SU-DHL-6 (cell line): ENCODE results near the gene SFTPB.

Experiments used
- EZH2phosphoT487 ChIP-seq: fragments of 200-600 bp; sonication (generic), shearing (Covaris generic); conservative IDR thresholded peaks from 2 replicates; pipeline ENCODE4 v1.6.1; 2018; ENCODE audit warnings: mild to moderate bottlenecking, antibody characterized with exemption, low read length, moderate library complexity, mixed read lengths
- TF ChIP-seq, protein P1 (sequence below): fragments of 200-600 bp; sonication (generic); IDR thresholded peaks from one replicate; pipeline ENCODE4 v1.5.1; 2017; ENCODE audit warnings: antibody characterized with exemption, mild to moderate bottlenecking, low read length, moderate library complexity; ENCODE audit not compliant: insufficient read depth, poor library complexity, severe bottlenecking

- TF ChIP-seq, protein P1, sequence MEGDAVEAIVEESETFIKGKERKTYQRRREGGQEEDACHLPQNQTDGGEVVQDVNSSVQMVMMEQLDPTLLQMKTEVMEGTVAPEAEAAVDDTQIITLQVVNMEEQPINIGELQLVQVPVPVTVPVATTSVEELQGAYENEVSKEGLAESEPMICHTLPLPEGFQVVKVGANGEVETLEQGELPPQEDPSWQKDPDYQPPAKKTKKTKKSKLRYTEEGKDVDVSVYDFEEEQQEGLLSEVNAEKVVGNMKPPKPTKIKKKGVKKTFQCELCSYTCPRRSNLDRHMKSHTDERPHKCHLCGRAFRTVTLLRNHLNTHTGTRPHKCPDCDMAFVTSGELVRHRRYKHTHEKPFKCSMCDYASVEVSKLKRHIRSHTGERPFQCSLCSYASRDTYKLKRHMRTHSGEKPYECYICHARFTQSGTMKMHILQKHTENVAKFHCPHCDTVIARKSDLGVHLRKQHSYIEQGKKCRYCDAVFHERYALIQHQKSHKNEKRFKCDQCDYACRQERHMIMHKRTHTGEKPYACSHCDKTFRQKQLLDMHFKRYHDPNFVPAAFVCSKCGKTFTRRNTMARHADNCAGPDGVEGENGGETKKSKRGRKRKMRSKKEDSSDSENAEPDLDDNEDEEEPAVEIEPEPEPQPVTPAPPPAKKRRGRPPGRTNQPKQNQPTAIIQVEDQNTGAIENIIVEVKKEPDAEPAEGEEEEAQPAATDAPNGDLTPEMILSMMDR, result no peak
- no peak for TF ChIP-seq EZH2phosphoT487
Measured at GRCh38 chr2:85611705-85612587, 56.1 kb downstream of the SFTPB start, which contains the start of gene C2orf68.
